ENCODE data around the gene MROH8. TPM values are rescaled to one million over a fixed set of nuclear protein-coding genes. Genes with fewer than 3 reads are reported as not detected.
"Not testable (repeated sequence)": the region's sequence is repeated elsewhere in the genome, so short reads cannot be mapped to it uniquely, and the experiment has no call there.

MROH8 gene
- total RNA-seq, 1 donor from 2014 or later: 3.6 TPM

GRCh38 chr20:37142708-37143107 lies 36.6 kb downstream of the MROH8 start:
- no peaks in the 10 kb centered on the region for H3K4me1 ChIP-seq
- no peak for TF ChIP-seq CTCF (IDR thresholded peaks at IDR 0.05; ENCODE audit: borderline replicate concordance)
- no peaks in the 10 kb centered on the region for H3K27me3 ChIP-seq (ENCODE audit: low read depth)
- H3K4me3 ChIP-seq: no peak overlapping the region
- intact Hi-C loops (cut with micrococcal nuclease): no loop called here
- DNase-seq: no peak
- H3K36me3 ChIP-seq: peaks cover 6% of the 10 kb centered on the region
- no peaks in the 10 kb centered on the region for H3K9me3 ChIP-seq (replicated peaks)
- H3K27ac ChIP-seq (replicated peaks): no peak overlapping the region

GRCh38 chr20:37137547-37137946 lies 41.8 kb downstream of the MROH8 start:
- Histone ChIP-seq H3K4me1 (peaks cover 11% of the 10 kb centered on the region), H3K27ac (replicated peaks) (no peak overlapping the region), H3K9me3 (replicated peaks) (no peaks in the 10 kb centered on the region), H3K4me3 (no peak overlapping the region), H3K27me3 (ENCODE audit: low read depth) (no peaks in the 10 kb centered on the region), H3K36me3 (peaks cover 6% of the 10 kb centered on the region)
- no peak for TF ChIP-seq CTCF (IDR thresholded peaks at IDR 0.05; ENCODE audit: borderline replicate concordance)
- intact Hi-C loops (cut with micrococcal nuclease): no loop called here
- DNase-seq: no peak

GRCh38 chr20:37133952-37134351 lies 45.4 kb downstream of the MROH8 start:
- no peak for DNase-seq
- intact Hi-C loops (cut with micrococcal nuclease): no loop called here
- H3K4me1 ChIP-seq: peaks cover 11% of the 10 kb centered on the region
- H3K36me3 ChIP-seq: no peaks in the 10 kb centered on the region
- no peak for TF ChIP-seq CTCF (IDR thresholded peaks at IDR 0.05; ENCODE audit: borderline replicate concordance)
- no peaks in the 10 kb centered on the region for H3K27me3 ChIP-seq (ENCODE audit: low read depth)
- H3K4me3 ChIP-seq: no peak overlapping the region
- H3K9me3 ChIP-seq (replicated peaks): no peaks in the 10 kb centered on the region
- H3K27ac ChIP-seq (replicated peaks): no peak overlapping the region

- Histone ChIP-seq H3K27me3 (ENCODE audit: low read depth) (no peaks in the 10 kb centered on the region), H3K9me3 (replicated peaks) (no peaks in the 10 kb centered on the region), H3K4me3 (no peak overlapping the region), H3K4me1 (peaks cover 11% of the 10 kb centered on the region), H3K27ac (replicated peaks) (no peak overlapping the region), H3K36me3 (no peaks in the 10 kb centered on the region)
- intact Hi-C loops (cut with micrococcal nuclease): no loop called here
- no peak for DNase-seq
- TF ChIP-seq CTCF (IDR thresholded peaks at IDR 0.05; ENCODE audit: borderline replicate concordance): no peak
Observed at GRCh38 chr20:37131486-37131885, 47.9 kb downstream of the MROH8 start.

- no peak overlapping the region for H3K27ac ChIP-seq (replicated peaks)
- no peak for DNase-seq
- intact Hi-C loops (cut with micrococcal nuclease): no loop called here
- no peaks in the 10 kb centered on the region for H3K9me3 ChIP-seq (replicated peaks)
- no peaks in the 10 kb centered on the region for H3K27me3 ChIP-seq (ENCODE audit: low read depth)
- no peak overlapping the region for H3K4me3 ChIP-seq
- H3K36me3 ChIP-seq: no peaks in the 10 kb centered on the region
- peaks cover 1% of the 10 kb centered on the region for H3K4me1 ChIP-seq
- no peak for TF ChIP-seq CTCF (IDR thresholded peaks at IDR 0.05; ENCODE audit: borderline replicate concordance)
Observed at GRCh38 chr20:37128803-37129202, 50.5 kb downstream of the MROH8 start.

- DNase-seq; H3K27me3 ChIP-seq (ENCODE audit: low read depth); H3K4me1 ChIP-seq; H3K4me3 ChIP-seq; H3K9me3 ChIP-seq (replicated peaks); intact Hi-C loops (cut with micrococcal nuclease); H3K36me3 ChIP-seq; H3K27ac ChIP-seq (replicated peaks): not testable (repeated sequence)
Observed at GRCh38 chr20:37126290-37126689, 53.1 kb downstream of the MROH8 start.
